Activated T-helper 17 cell treated with anti-CD3 and anti-CD28 coated beads, Interleukin-2, amount 50 U/mL, for 72 hours (primary cell): ENCODE results near the gene DPP6. TPM values are rescaled to one million over a fixed set of nuclear protein-coding genes. Genes with fewer than 3 reads are reported as not detected.

Experiments used
- ATAC-seq: fragments of 150-1000 bp; cut with Tn5 transposase; replicated peaks from 2 replicates; pipeline ENCODE4 v1.10.0; 2021; ENCODE audit warnings: mild to moderate bottlenecking, moderate library complexity
- H3K27ac Mint-ChIP-seq: one replicate; pipeline ENCODE4 v1.8.0; 2022; ENCODE audit warnings: mixed read lengths
- H3K27me3 Mint-ChIP-seq: one replicate; pipeline ENCODE4 v1.8.0; 2022; ENCODE audit warnings: mixed read lengths
- H3K36me3 Mint-ChIP-seq: one replicate; pipeline ENCODE4 v1.8.0; 2022; ENCODE audit warnings: low read depth, mild to moderate bottlenecking, mixed read lengths
- H3K4me1 Mint-ChIP-seq: one replicate; pipeline ENCODE4 v1.8.0; 2022; ENCODE audit warnings: mixed read lengths
- H3K4me3 Mint-ChIP-seq: one replicate; pipeline ENCODE4 v1.8.0; 2022; ENCODE audit warnings: mild to moderate bottlenecking, mixed read lengths
- H3K9me3 Mint-ChIP-seq: one replicate; pipeline ENCODE4 v1.8.0; 2022; ENCODE audit warnings: mixed read lengths
- total RNA-seq, 2 donors: library from RNA; stranded (reverse); gene quantifications; one replicate each; pipeline ENCODE4 v1.2.3, GENCODE V29; 2022

The DPP6 gene
- total RNA-seq, 2 donors from 2014 or later, result not detected

DNA sequence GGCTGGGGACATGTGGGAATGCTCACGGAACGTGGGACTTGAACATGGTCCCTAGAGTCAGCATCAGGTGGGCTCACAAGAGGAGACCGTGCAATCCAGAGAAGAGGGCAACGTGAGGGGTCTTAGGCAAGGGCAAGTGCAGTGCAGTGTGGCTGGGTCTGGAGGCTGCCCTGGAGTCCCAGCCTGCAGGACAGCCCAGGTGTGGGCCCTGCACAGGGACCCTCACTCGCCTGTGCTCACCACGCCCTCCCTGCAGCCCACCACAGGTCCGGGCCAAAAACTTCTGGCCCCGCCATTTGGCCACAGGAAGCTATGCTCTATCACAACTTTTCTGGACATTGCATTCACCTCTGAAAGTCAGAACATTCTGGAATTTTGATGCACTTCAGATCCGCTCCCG, 817.2 kb downstream of the DPP6 start:
- Mint-ChIP-seq H3K4me3 (no peak overlapping the region), H3K4me1 (no peaks in the 10 kb centered on the region), H3K27ac (no peak overlapping the region), H3K9me3 (no peaks in the 10 kb centered on the region), H3K27me3 (peaks cover 23% of the 10 kb centered on the region), H3K36me3 (no peaks in the 10 kb centered on the region)
- ATAC-seq, result no peak

DNA sequence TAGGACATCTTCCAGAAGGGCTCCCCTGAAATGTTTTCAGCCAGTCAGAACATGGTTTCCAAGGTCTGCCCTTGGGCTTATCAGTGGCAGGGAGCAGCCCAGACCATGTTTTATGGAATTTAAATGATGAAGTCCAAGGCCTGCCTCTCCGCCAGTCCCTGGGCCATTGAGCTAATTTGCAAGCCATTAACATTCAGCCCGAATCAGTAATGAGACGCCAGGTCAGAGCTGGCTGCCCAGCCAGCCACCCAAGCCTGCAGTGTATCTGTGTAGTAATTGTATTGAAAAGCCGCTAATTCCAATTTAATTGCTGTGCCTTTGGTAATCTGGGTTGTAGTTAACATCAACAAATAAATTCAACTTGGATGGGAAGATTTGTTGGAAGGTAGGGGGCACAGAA, 819.3 kb downstream of the DPP6 start:
- H3K36me3 Mint-ChIP-seq, result no peaks in the 10 kb centered on the region
- no peaks in the 10 kb centered on the region for H3K4me1 Mint-ChIP-seq
- no peak overlapping the region for H3K27ac Mint-ChIP-seq
- H3K9me3 Mint-ChIP-seq, result no peaks in the 10 kb centered on the region
- ATAC-seq, result no peak
- H3K4me3 Mint-ChIP-seq, result no peak overlapping the region
- H3K27me3 Mint-ChIP-seq, result peaks cover 26% of the 10 kb centered on the region

DNA sequence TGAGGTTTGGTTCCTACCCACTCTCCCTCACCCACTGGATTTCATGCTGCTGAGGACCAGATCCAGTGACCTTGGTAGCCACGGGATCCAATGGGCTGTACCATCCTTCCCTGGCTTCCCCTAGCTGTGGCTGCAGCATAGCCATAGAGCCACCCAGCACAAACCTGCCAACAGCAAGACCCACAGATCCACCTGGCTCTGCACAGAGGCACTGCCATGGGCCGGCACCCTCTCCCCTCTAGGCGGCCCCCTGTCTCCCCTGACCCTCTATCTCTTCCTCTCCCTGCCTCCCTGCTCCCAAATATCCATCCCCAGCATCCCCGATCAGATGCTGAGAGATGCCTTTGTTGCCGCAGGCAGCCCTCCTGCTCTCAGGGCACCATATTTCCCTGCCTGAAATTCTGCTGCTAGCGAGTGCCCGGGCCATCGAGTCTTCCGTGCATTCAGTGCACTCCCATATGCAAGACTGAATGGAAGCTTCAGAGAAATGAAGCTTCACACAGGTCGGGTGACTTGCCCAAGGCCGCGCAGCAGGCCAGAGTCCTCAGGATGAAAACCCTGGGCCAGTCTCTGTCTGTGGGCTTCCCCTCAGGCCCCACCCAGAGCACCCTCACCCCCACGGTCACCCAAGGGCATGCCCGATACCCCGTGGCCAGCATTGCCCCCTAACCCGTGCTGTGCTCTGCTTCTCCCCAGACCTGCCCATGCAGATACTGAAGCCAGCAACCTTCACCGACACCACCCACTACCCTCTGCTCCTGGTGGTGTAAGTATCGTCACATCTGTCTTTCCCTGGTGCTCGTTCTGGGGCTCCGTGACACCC, 819.9 kb downstream of the DPP6 start:
- peaks cover 21% of the 10 kb centered on the region for H3K27me3 Mint-ChIP-seq
- H3K4me3 Mint-ChIP-seq, result no peak overlapping the region
- no peak for ATAC-seq
- no peaks in the 10 kb centered on the region for H3K9me3 Mint-ChIP-seq
- no peak overlapping the region for H3K27ac Mint-ChIP-seq
- H3K36me3 Mint-ChIP-seq, result no peaks in the 10 kb centered on the region
- no peaks in the 10 kb centered on the region for H3K4me1 Mint-ChIP-seq

DNA sequence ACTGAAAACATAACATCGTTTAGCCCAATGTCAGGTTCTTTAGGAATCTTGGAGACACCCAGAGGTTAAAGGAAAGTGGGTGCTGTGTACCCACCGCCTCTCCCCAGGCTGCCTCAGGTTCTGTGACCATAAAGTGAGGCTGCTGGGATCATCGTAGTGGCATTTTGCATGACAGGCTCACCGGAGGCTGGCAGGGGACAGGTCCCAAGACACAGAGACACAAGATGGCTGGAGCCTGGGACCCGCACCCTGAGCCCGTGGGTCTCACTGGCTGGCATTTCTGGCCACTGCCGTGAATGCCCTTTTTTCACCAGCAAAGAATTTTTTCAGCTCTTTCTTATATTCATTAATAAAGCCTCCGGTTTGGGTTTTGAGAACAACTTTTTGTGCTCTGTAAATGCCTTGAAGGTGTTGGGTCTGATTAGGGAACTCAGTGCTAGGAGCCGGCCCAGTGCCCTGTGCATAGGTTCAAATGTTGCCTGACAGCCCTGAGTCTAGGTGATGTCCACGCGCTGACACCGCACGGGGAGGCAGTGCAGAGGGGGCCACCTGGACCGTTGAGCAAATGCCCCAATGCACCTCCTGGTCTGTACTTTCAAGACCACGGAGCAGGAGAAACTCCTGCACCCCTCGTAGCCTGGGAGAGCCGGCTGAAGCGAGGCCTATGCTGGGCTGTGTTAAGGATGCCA, 820.8 kb downstream of the DPP6 start:
- no peaks in the 10 kb centered on the region for H3K9me3 Mint-ChIP-seq
- ATAC-seq, result no peak
- H3K4me3 Mint-ChIP-seq, result no peak overlapping the region
- no peaks in the 10 kb centered on the region for H3K4me1 Mint-ChIP-seq
- no peaks in the 10 kb centered on the region for H3K36me3 Mint-ChIP-seq
- H3K27me3 Mint-ChIP-seq, result peaks cover 19% of the 10 kb centered on the region
- no peak overlapping the region for H3K27ac Mint-ChIP-seq

DNA sequence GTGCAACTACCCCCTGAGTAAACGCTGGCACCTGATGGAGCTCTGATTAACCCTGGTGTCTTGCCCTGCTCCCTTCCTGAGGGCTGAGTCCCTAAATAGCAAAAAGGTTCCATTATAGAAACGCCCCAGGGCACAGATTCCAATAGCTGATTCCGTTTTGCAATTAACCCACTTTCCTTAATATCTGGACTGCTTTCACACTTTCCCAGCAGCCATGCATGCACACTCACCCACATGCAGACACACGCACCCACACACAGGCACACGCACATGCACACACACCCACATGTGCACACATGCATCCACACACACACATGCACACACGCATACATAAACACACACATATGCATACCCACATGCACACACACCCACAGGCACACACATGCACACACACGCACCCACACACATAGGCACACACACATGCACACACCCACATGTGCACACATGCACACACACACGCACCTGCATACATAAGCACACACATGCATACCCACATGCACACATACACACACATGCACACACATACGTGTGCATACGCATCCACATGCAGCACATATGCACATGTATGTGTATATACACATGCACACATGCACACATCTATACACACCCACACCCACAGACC, 821.4 kb downstream of the DPP6 start:
- Mint-ChIP-seq H3K27me3 (peaks cover 15% of the 10 kb centered on the region), H3K36me3 (no peaks in the 10 kb centered on the region), H3K4me3 (no peak overlapping the region)

DNA sequence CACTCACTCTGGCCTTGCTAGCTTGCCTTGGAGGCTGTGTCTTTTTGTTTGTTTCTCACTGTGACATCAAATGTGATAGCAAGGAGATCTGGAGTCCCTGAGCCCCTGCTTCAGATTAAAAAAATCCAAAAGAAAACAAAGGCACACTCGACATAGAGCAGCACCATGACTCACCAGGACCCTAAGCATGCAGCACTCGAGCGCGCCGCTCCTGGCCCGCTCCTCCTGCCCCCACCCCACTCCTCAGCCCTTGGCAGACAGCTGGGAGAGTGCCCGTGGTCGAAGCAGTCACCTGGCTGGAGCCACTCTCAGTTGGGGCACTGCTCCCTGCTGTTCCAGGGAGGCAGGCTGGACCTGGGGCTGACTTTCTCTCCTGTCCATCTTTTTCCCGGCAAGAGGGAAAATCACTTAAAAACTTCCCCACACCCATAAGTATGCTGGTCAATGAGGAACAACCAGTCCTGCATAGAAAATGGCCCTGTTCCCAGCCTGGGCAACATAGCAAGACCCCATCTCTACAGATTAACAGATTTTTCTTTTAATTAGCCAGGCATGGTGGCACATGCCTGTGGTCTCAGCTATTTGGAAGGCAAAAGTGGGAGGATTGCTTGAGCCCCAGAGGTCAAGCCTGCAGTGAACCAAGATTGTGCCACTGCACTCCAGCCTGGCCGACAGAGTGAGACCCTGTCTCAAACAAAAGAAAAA, 822.4 kb downstream of the DPP6 start:
- no peaks in the 10 kb centered on the region for H3K36me3 Mint-ChIP-seq
- peaks cover 7% of the 10 kb centered on the region for H3K27me3 Mint-ChIP-seq
- H3K4me3 Mint-ChIP-seq, result no peak overlapping the region
- no peaks in the 10 kb centered on the region for H3K4me1 Mint-ChIP-seq
- ATAC-seq, result no peak
- H3K27ac Mint-ChIP-seq, result no peak overlapping the region
- no peaks in the 10 kb centered on the region for H3K9me3 Mint-ChIP-seq

More for the DNA sequence above, 821.4 kb downstream of the DPP6 start:
- Mint-ChIP-seq H3K4me1 (no peaks in the 10 kb centered on the region), H3K9me3 (no peaks in the 10 kb centered on the region), H3K27ac (no peak overlapping the region)
- no peak for ATAC-seq

DNA sequence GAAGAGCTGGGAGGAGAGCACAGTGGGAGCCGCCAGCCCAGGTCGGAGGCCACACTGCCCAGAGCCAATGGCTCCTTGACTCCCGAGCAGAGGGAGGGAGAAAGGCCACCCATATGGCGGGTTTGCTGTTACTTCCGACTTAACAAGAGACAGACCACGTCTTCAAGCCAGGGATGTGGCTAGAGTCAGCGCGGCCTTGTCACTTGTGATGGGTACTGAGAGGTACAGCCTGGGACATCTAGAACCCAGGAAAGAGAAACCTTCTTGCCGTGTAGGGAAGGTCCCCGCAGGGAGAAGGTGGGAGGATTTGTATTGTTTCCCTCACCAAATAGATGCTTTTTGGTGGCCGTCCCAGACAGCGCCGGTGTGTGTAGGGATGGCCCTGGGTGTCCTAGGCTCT, 823.1 kb downstream of the DPP6 start:
- Mint-ChIP-seq H3K36me3 (no peaks in the 10 kb centered on the region), H3K4me1 (no peaks in the 10 kb centered on the region), H3K4me3 (no peak overlapping the region), H3K27me3 (peaks cover 7% of the 10 kb centered on the region), H3K27ac (no peak overlapping the region), H3K9me3 (no peaks in the 10 kb centered on the region)
- no peak for ATAC-seq

DNA sequence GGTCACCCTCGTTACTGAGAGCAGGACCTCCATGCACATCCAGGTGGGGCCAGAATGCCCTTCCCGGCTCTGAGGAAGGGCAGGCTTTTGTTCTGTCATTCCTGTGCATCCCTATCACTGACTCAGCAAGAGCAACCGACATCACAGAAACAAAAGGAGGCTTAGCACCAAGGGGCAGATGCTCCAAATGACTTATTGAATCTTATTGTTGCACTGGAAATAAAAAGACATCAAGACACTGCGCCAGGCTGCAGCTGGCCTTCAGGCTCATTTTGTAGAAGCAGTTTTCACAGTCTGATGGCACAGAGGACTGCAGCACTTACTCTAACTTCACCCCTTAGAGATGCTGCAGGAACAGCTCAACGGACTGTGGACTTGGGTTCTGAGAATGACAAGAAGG, 824.3 kb downstream of the DPP6 start:
- Mint-ChIP-seq H3K27ac (no peak overlapping the region), H3K27me3 (peaks cover 7% of the 10 kb centered on the region), H3K36me3 (no peaks in the 10 kb centered on the region), H3K4me3 (no peak overlapping the region), H3K9me3 (no peaks in the 10 kb centered on the region), H3K4me1 (no peaks in the 10 kb centered on the region)
- ATAC-seq, result no peak

DNA sequence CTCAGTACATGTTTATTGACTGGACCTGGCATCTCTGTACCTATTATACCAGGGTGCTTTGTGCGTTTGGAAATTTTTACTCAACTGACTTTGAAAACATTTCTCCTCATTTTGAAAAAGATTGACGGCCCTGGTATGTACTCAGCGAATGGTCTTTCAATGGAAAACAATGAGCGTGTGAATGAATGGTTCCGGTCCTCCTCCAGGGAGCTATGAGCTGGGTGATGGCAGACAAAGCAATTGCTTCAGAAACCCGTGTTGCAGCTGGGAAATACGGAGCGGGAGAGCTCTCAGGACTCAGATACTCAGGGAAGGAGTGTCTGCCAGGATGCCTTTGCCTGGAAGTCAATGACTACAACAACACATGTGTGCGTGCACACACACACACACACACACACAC, 824.8 kb downstream of the DPP6 start:
- ATAC-seq, result no peak
- Mint-ChIP-seq H3K4me1 (no peaks in the 10 kb centered on the region), H3K36me3 (no peaks in the 10 kb centered on the region), H3K27me3 (peaks cover 7% of the 10 kb centered on the region), H3K27ac (no peak overlapping the region), H3K9me3 (no peaks in the 10 kb centered on the region), H3K4me3 (no peak overlapping the region)

DNA sequence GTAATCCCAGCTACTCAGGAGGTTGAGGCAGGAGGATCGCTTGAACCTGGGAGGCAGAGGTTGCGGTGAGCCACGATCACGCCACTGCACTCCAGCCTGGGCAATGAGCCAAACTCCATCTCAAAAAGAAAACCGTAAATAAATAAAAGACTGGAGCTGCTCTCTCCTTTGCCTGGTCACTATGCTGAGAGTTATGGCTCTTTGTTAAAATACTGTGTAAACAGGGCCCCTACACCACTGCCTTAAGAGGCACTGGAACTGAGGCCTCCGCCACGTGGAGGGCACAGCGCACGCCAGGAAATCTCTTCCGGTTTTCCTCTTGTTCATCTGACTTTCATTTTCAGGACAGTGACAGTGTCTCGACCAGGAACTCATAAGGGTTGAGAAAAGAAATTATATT, 827.4 kb downstream of the DPP6 start:
- H3K4me1 Mint-ChIP-seq, result no peaks in the 10 kb centered on the region
- peaks cover 4% of the 10 kb centered on the region for H3K27me3 Mint-ChIP-seq
- H3K4me3 Mint-ChIP-seq, result no peak overlapping the region
- no peaks in the 10 kb centered on the region for H3K36me3 Mint-ChIP-seq
- no peaks in the 10 kb centered on the region for H3K9me3 Mint-ChIP-seq
- no peak for ATAC-seq
- H3K27ac Mint-ChIP-seq, result no peak overlapping the region

DNA sequence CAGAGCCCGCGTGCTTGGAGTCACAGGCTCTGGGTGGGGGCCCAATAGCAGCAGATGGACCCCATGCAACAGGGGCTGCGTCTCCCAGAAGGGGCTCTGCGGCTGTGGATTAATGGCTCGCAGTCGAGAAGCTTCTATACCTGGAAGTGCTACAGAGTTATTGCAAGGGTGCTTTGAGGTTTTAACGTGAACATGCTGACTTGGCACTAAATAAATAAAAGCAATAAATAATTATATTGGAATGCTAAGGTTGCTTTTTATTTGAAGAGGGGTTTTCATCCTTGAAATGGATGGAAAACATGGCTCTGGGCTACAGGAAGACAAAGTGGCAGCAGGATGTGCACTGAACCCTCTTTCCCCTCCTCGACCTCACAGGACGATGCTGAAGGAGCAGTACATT, 828.3 kb downstream of the DPP6 start:
- H3K27ac Mint-ChIP-seq, result no peak overlapping the region
- no peak overlapping the region for H3K4me3 Mint-ChIP-seq
- H3K9me3 Mint-ChIP-seq, result no peaks in the 10 kb centered on the region
- ATAC-seq, result no peak
- no peaks in the 10 kb centered on the region for H3K4me1 Mint-ChIP-seq
- no peaks in the 10 kb centered on the region for H3K36me3 Mint-ChIP-seq
- H3K27me3 Mint-ChIP-seq, result peaks cover 4% of the 10 kb centered on the region

DNA sequence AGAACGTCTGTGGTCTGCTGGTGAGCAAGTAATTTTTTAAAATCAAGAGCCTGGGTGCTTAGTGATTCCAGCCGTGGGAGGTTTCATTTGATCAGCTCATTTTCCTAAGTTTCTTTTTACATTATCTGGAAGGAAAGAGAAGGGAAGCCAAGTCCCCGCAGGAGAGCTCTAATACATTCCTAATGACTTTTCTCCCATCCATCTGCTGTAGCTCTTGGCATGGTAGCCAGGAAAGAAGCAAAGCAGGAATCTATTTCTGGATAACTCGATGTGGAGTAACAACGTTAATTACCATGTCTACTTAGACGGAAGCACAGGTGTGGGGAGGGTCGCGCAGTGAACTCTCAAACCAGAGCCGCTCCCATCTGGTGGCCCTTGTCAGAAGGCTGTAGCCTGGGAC, 828.8 kb downstream of the DPP6 start:
- H3K36me3 Mint-ChIP-seq, result no peaks in the 10 kb centered on the region
- H3K4me1 Mint-ChIP-seq, result no peaks in the 10 kb centered on the region
- no peaks in the 10 kb centered on the region for H3K9me3 Mint-ChIP-seq
- H3K27me3 Mint-ChIP-seq, result peaks cover 4% of the 10 kb centered on the region
- no peak overlapping the region for H3K27ac Mint-ChIP-seq
- ATAC-seq, result no peak
- H3K4me3 Mint-ChIP-seq, result no peak overlapping the region

DNA sequence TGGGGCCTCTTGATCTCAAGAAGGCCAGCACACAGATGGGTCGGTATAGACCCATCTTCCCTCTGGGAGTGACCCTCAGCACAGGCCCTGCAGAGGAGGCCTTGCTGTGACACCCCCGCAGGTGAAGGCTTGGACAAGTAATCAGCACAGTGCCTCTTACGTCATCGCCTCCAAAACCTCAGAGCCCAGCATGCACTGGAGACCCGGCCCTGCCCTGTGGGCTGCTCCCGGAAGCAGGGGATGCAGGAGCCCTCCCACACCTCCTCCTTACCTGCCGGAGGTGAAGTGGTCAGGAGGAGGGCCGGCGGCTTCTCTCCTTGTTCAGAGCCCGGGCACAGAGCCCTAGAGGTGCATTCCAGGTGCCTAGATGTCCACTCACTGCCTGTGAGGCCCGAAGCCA, 829.3 kb downstream of the DPP6 start:
- Mint-ChIP-seq H3K36me3 (no peaks in the 10 kb centered on the region), H3K4me1 (no peaks in the 10 kb centered on the region), H3K9me3 (no peaks in the 10 kb centered on the region), H3K4me3 (no peak overlapping the region), H3K27ac (no peak overlapping the region), H3K27me3 (no peaks in the 10 kb centered on the region)
- no peak for ATAC-seq

DNA sequence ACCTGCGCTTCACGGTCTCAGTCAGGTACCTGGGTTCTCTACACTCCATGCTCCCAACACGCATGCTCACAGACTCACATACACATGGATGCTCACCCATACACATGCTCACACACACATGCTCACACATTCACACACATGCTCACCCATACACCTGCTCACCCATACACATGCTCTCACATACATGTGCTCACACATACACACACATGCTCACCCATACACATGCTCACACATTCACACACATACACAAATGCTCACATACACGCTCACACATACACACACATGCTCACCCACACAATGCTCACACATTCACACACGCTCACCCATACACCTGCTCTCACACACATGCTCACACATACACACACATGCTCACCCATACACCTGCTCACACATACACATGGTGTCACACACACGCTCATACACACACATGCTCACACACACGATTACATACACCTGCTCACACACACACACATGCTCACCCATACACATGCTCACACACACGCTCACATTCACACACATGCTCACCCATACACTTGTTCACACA, 830.8 kb downstream of the DPP6 start:
- Mint-ChIP-seq H3K4me3 (no peak overlapping the region), H3K4me1 (no peaks in the 10 kb centered on the region), H3K9me3 (no peaks in the 10 kb centered on the region), H3K36me3 (no peaks in the 10 kb centered on the region), H3K27ac (no peak overlapping the region), H3K27me3 (no peaks in the 10 kb centered on the region)
- ATAC-seq, result no peak
